Thyroid gland (tissue), 4 donors: ENCODE results near the gene MSMO1. TPM values are rescaled to one million over a fixed set of nuclear protein-coding genes. Genes with fewer than 3 reads are reported as not detected.

Experiments used
- DNase-seq, 2 donors: peaks; one replicate each; pipeline ENCODE4 v3.0.0-alpha.2; 2019
- H3K27ac ChIP-seq, 3 donors: fragments of 200-600 bp; sonication (generic); 1 replicate in 2 of 3; 2 replicates in 1 of 3; pipeline ENCODE4 v1.5.1; 2016 to 2019; ENCODE audit warnings: mild to moderate bottlenecking in 1 of 3, moderate library complexity in 1 of 3
- H3K27me3 ChIP-seq: fragments of 200-600 bp; sonication (generic); one replicate; pipeline ENCODE4 v1.5.1; 2019
- H3K36me3 ChIP-seq, 2 donors: fragments of 200-600 bp; sonication (generic); one replicate each; pipeline ENCODE4 v1.5.1; 2016 to 2019
- H3K4me1 ChIP-seq, 2 donors: fragments of 200-600 bp; sonication (generic); one replicate each; pipeline ENCODE4 v1.5.1; 2017 to 2019
- H3K4me3 ChIP-seq, 3 donors: fragments of 200-600 bp; sonication (generic); replicated peaks in 1 of 3; 1 replicate in 2 of 3; 2 replicates in 1 of 3; pipeline ENCODE4 v1.5.1; 2016; ENCODE audit warnings: mild to moderate bottlenecking in 1 of 3
- H3K9me3 ChIP-seq: fragments of 200-600 bp; sonication (generic); one replicate; pipeline ENCODE4 v1.5.1; 2017
- CTCF ChIP-seq, 6 experiments: fragments of 200-600 bp in 3 of 6; fragments of 450-650 bp in 3 of 6; sonication (generic) in 3 of 6; IDR thresholded peaks; one replicate each; pipeline ENCODE4 v1.5.1; 2016 to 2019; ENCODE audit warnings: antibody characterized with exemption in 6 of 6, mild to moderate bottlenecking in 2 of 6, inconsistent platforms in 1 of 6, moderate library complexity in 1 of 6
- POLR2A ChIP-seq, 2 donors: fragments of 450-650 bp; IDR thresholded peaks; one replicate each; pipeline ENCODE4 v1.6.1; 2017; ENCODE audit warnings: antibody characterized with exemption in 2 of 2, mild to moderate bottlenecking in 2 of 2, moderate library complexity in 1 of 2
- WGBS, 2 donors: methylation state at CpG; one replicate each; pipeline ENCODE4 v1.1.5; 2017; 5-methylcytosine and 5-hydroxymethylcytosine counted together
- intact Hi-C: fragments of 100-400 bp; cut with DNase I; formaldehyde crosslinking; loops from one replicate; pipeline ENCODE4 v1.15.1; 2023
- total RNA-seq, 4 donors: library from RNA; depleted of rRNA; stranded (reverse); fragments of >200 nt; gene quantifications; one replicate each; pipeline ENCODE4 v1.2.3, GENCODE V29; 2016

The MSMO1 gene
- total RNA-seq, 4 donors from 2014 or later: 27.7 to 39.7 (median 32.7) TPM

- Histone ChIP-seq H3K36me3 (no peaks in the 10 kb centered on the region), H3K9me3 (no peaks in the 10 kb centered on the region), H3K27ac (no peak overlapping the region), H3K4me1 (no peaks in the 10 kb centered on the region), H3K4me3 (no peak overlapping the region), H3K27me3 (no peaks in the 10 kb centered on the region)
- intact Hi-C loops: no loop called here
- 62 to 65% methylated on average over 4 of the region's 4 CpGs for WGBS, 2 donors
- TF ChIP-seq POLR2A (IDR thresholded peaks at IDR 0.05) (no peak), CTCF (IDR thresholded peaks at IDR 0.05) (no peak)
- DNase-seq: no peak
These were observed 39.6 kb downstream of the MSMO1 start for GRCh38 chr4:165367040-165367439.

GRCh38 chr4:165368114-165368513 lies 40.6 kb downstream of the MSMO1 start:
- 88 to 90% methylated on average over 1 of the region's 1 CpG for WGBS, 2 donors
- no peaks in the 10 kb centered on the region for H3K27me3 ChIP-seq
- TF ChIP-seq CTCF (IDR thresholded peaks at IDR 0.05) (no peak), POLR2A (IDR thresholded peaks at IDR 0.05) (no peak)
- no peaks in the 10 kb centered on the region for H3K4me1 ChIP-seq
- no peak overlapping the region for H3K27ac ChIP-seq
- intact Hi-C loops: no loop called here
- H3K9me3 ChIP-seq: no peaks in the 10 kb centered on the region
- no peak overlapping the region for H3K4me3 ChIP-seq
- DNase-seq: no peak
- H3K36me3 ChIP-seq: no peaks in the 10 kb centered on the region

GRCh38 chr4:165368567-165368966 lies 41.1 kb downstream of the MSMO1 start:
- intact Hi-C loops: no loop called here
- 85 to 91% methylated on average over 1 of the region's 1 CpG for WGBS, 2 donors

GRCh38 chr4:165369522-165369921 lies 42.1 kb downstream of the MSMO1 start:
- intact Hi-C loops: no loop called here
- Histone ChIP-seq H3K4me1 (no peaks in the 10 kb centered on the region), H3K27me3 (no peaks in the 10 kb centered on the region), H3K36me3 (no peaks in the 10 kb centered on the region), H3K9me3 (no peaks in the 10 kb centered on the region), H3K27ac (no peak overlapping the region), H3K4me3 (no peak overlapping the region)
- TF ChIP-seq POLR2A (IDR thresholded peaks at IDR 0.05) (no peak), CTCF (IDR thresholded peaks at IDR 0.05) (no peak)
- DNase-seq: no peak
- 73 to 86% methylated on average over 5 of the region's 5 CpGs for WGBS, 2 donors

More at GRCh38 chr4:165368567-165368966, 41.1 kb downstream of the MSMO1 start:
- TF ChIP-seq POLR2A (IDR thresholded peaks at IDR 0.05): no peak
- TF ChIP-seq CTCF (IDR thresholded peaks at IDR 0.05): no peak
- Histone ChIP-seq H3K27ac (no peak overlapping the region), H3K4me1 (no peaks in the 10 kb centered on the region), H3K36me3 (no peaks in the 10 kb centered on the region), H3K4me3 (no peak overlapping the region), H3K27me3 (no peaks in the 10 kb centered on the region), H3K9me3 (no peaks in the 10 kb centered on the region)
- no peak for DNase-seq

GRCh38 chr4:165370530-165370929 lies 43.1 kb downstream of the MSMO1 start:
- intact Hi-C loops: no loop called here

More at GRCh38 chr4:165370530-165370929, 43.1 kb downstream of the MSMO1 start:
- no peaks in the 10 kb centered on the region for H3K27me3 ChIP-seq
- H3K27ac ChIP-seq: no peak overlapping the region
- H3K9me3 ChIP-seq: no peaks in the 10 kb centered on the region
- H3K4me3 ChIP-seq: no peak overlapping the region
- H3K36me3 ChIP-seq: no peaks in the 10 kb centered on the region
- 93 to 98% methylated on average over 1 of the region's 1 CpG for WGBS, 2 donors
- no peaks in the 10 kb centered on the region for H3K4me1 ChIP-seq
- no peak for TF ChIP-seq POLR2A (IDR thresholded peaks at IDR 0.05)
- TF ChIP-seq CTCF (IDR thresholded peaks at IDR 0.05): no peak
- DNase-seq: no peak
